Adipocyte (in vitro differentiated cells): ENCODE results near the gene HIVEP1.
A peak's percentile ranks its signal among the peaks of the same experiment; 100 is the strongest.
"Not testable (repeated sequence)": the region's sequence is repeated elsewhere in the genome, so short reads cannot be mapped to it uniquely, and the experiment has no call there.

Source experiments
- DNase-seq: peaks from one replicate; pipeline ENCODE4 v3.0.0-alpha.2; 2015; ENCODE audit warnings: low read depth
- H3K27me3 ChIP-seq: replicated peaks from 2 replicates; pipeline ENCODE4 v1.7.0; 2013; ENCODE audit warnings: mild to moderate bottlenecking, low read length, moderate library complexity; ENCODE audit not compliant: control insufficient read depth, insufficient read depth
- H3K36me3 ChIP-seq: 2 replicates; pipeline ENCODE4 v1.7.0; 2013; ENCODE audit warnings: low read length, mild to moderate bottlenecking, moderate library complexity; ENCODE audit not compliant: control insufficient read depth, insufficient read depth, severe bottlenecking
- H3K4me1 ChIP-seq: 2 replicates; pipeline ENCODE4 v1.7.0; 2013; ENCODE audit warnings: mild to moderate bottlenecking, low read length, moderate library complexity; ENCODE audit not compliant: control insufficient read depth, insufficient read depth
- H3K4me3 ChIP-seq: 2 replicates; pipeline ENCODE4 v1.7.0; 2013; ENCODE audit warnings: mild to moderate bottlenecking, low read length, moderate library complexity
- H3K9ac ChIP-seq: 2 replicates; pipeline ENCODE4 v1.7.0; 2013; ENCODE audit warnings: mild to moderate bottlenecking, low read length, moderate library complexity
- H3K9me3 ChIP-seq: 2 replicates; pipeline ENCODE4 v1.7.0; 2013; ENCODE audit warnings: mild to moderate bottlenecking, low read length, moderate library complexity; ENCODE audit not compliant: control insufficient read depth

Gene HIVEP1

DNA sequence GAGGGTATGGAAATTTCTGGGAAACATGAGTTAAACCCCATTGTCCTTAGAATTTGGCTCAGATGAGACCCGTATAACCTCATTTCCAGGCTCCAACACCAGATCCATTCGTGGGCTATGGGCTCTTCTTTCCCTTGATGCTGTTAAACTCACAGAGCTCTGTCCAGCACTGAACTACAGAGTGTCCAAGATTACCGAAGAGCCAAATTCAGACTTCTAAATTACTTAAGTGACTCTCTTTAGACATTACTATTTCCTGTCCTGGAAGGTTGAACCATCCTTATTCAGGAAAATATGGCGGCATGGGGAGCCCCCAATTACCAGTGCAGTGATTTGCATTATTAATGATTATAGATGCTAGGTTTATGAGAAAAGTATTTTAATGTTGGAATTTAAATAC, 153.2 kb downstream of the HIVEP1 start:
- no peak overlapping the region for H3K9ac ChIP-seq
- peaks cover 36% of the 10 kb centered on the region for H3K4me1 ChIP-seq
- no peak for DNase-seq
- no peaks in the 10 kb centered on the region for H3K9me3 ChIP-seq
- peaks cover 10% of the 10 kb centered on the region for H3K36me3 ChIP-seq
- H3K4me3 ChIP-seq, result no peak overlapping the region
- no peaks in the 10 kb centered on the region for H3K27me3 ChIP-seq

GRCh38 chr6:12165722-12166280, 153.7 kb downstream of the HIVEP1 start:
- H3K4me3 ChIP-seq, result no peak overlapping the region
- H3K9me3 ChIP-seq, result no peaks in the 10 kb centered on the region
- H3K36me3 ChIP-seq, result peaks cover 10% of the 10 kb centered on the region
- no peak overlapping the region for H3K9ac ChIP-seq
- H3K4me1 ChIP-seq, result peaks cover 35% of the 10 kb centered on the region
- no peaks in the 10 kb centered on the region for H3K27me3 ChIP-seq
- DNase-seq, result no peak

GRCh38 chr6:12169377-12169776, 157.3 kb downstream of the HIVEP1 start:
- DNase-seq, result no peak
- Histone ChIP-seq H3K9me3 (no peaks in the 10 kb centered on the region), H3K27me3 (no peaks in the 10 kb centered on the region), H3K36me3 (no peaks in the 10 kb centered on the region), H3K4me1 (peaks cover 12% of the 10 kb centered on the region), H3K9ac (no peak overlapping the region), H3K4me3 (no peak overlapping the region)

GRCh38 chr6:12170351-12171092, 158.4 kb downstream of the HIVEP1 start:
- Histone ChIP-seq H3K9me3 (no peaks in the 10 kb centered on the region), H3K27me3 (no peaks in the 10 kb centered on the region), H3K36me3 (no peaks in the 10 kb centered on the region), H3K4me1 (peaks cover 13% of the 10 kb centered on the region), H3K9ac (no peak overlapping the region), H3K4me3 (no peak overlapping the region)
- DNase-seq, result no peak

GRCh38 chr6:12171717-12172116, 159.6 kb downstream of the HIVEP1 start:
- Histone ChIP-seq H3K9me3 (no peaks in the 10 kb centered on the region), H3K4me1 (peaks cover 13% of the 10 kb centered on the region), H3K9ac (no peak overlapping the region), H3K4me3 (no peak overlapping the region), H3K36me3 (no peaks in the 10 kb centered on the region), H3K27me3 (no peaks in the 10 kb centered on the region)
- no peak for DNase-seq

DNA sequence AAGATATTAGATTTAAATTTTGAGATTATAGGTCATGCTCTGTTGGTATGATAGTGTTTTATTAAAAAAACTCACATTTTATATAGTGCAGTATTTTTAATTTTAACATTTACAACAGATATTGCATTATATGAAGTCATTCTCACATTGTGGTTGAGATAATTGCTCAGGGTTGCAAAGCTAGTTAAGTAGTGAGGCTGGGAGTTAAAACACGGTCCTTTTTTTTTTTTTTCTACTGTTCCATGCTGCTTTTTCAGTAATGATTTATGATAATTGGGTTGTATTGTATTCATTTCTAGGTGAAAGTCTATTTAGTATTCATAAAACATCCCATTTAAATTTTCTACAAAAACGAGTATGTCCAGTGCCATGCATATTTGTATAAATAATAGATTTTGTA, 160.5 kb downstream of the HIVEP1 start:
- Histone ChIP-seq H3K9me3 (no peaks in the 10 kb centered on the region), H3K4me1 (peaks cover 13% of the 10 kb centered on the region), H3K9ac (no peak overlapping the region), H3K4me3 (no peak overlapping the region), H3K36me3 (no peaks in the 10 kb centered on the region), H3K27me3 (no peaks in the 10 kb centered on the region)
- DNase-seq, result no peak

GRCh38 chr6:12173181-12173580, 161.1 kb downstream of the HIVEP1 start:
- no peak overlapping the region for H3K4me3 ChIP-seq
- no peaks in the 10 kb centered on the region for H3K27me3 ChIP-seq
- no peak overlapping the region for H3K9ac ChIP-seq
- no peaks in the 10 kb centered on the region for H3K9me3 ChIP-seq
- H3K4me1 ChIP-seq, result peaks cover 13% of the 10 kb centered on the region
- H3K36me3 ChIP-seq, result no peaks in the 10 kb centered on the region
- DNase-seq, result no peak

- no peak overlapping the region for H3K4me3 ChIP-seq
- no peak overlapping the region for H3K9ac ChIP-seq
- H3K36me3 ChIP-seq, result no peaks in the 10 kb centered on the region
- DNase-seq, result no peak
- peaks cover 13% of the 10 kb centered on the region for H3K4me1 ChIP-seq
- H3K9me3 ChIP-seq, result no peaks in the 10 kb centered on the region
- no peaks in the 10 kb centered on the region for H3K27me3 ChIP-seq
Measured at GRCh38 chr6:12173661-12174060, 161.5 kb downstream of the HIVEP1 start.

GRCh38 chr6:12174878-12175277, 162.8 kb downstream of the HIVEP1 start:
- H3K4me1 ChIP-seq, result peaks cover 13% of the 10 kb centered on the region
- DNase-seq, result peak; percentile 13
- H3K9ac ChIP-seq, result no peak overlapping the region
- H3K4me3 ChIP-seq, result no peak overlapping the region
- H3K36me3 ChIP-seq, result no peaks in the 10 kb centered on the region
- H3K9me3 ChIP-seq, result no peaks in the 10 kb centered on the region
- no peaks in the 10 kb centered on the region for H3K27me3 ChIP-seq

DNA sequence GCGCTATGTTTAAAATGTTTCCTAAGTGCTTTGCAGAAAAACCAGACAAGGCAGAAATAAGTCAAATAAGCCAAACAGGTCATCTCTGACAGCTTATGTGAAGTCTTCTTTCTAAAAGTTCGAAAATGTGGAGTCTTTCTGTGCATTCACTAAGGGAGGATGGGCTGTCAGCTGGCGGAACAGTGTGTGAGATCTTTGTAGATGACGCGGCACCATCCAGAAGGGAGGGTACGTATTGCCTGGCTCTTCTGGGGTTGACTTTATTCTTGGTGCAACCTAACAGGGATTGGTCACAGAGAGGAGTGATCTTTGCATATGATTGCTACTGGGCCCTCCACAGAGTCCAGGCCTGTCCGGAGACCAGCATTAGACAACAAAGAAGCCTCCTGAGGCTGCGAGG, 163.5 kb downstream of the HIVEP1 start:
- peaks cover 11% of the 10 kb centered on the region for H3K4me1 ChIP-seq
- DNase-seq, result no peak
- H3K9me3 ChIP-seq, result no peaks in the 10 kb centered on the region

DNA sequence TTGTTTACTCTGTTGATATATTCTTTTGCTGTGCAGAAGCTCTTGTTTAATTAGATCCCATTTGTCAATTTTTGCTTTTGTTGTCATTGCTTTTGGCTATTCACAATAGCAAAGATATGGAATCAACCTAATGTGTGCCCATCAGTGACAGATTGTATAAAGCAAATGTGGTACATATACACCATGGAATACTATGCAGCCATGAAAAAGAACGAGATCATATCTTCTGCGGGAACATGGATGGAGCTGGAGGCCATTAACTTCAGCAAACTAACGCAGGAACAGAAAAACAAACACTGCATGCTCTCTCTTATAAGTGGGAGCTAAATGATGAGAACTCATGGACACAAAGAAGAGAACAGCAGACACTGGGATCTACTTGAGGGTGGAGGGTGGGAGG, 164.7 kb downstream of the HIVEP1 start:
- H3K27me3 ChIP-seq, H3K4me3 ChIP-seq, H3K4me1 ChIP-seq, DNase-seq, H3K9me3 ChIP-seq, H3K9ac ChIP-seq, H3K36me3 ChIP-seq: not testable (repeated sequence)

More for the DNA sequence above, 163.5 kb downstream of the HIVEP1 start:
- Histone ChIP-seq H3K36me3 (no peaks in the 10 kb centered on the region), H3K4me3 (no peak overlapping the region), H3K9ac (no peak overlapping the region), H3K27me3 (no peaks in the 10 kb centered on the region)

- Histone ChIP-seq H3K9me3 (no peaks in the 10 kb centered on the region), H3K27me3 (no peaks in the 10 kb centered on the region), H3K9ac (no peak overlapping the region), H3K4me1 (peaks cover 9% of the 10 kb centered on the region), H3K36me3 (no peaks in the 10 kb centered on the region), H3K4me3 (no peak overlapping the region)
- DNase-seq, result no peak
Measured at GRCh38 chr6:12178521-12178920, 166.4 kb downstream of the HIVEP1 start.
